AG09319 (cell line): Measurements from ENCODE around the gene NFKBIZ.
"Not testable (repeated sequence)": the region's sequence is repeated elsewhere in the genome, so short reads cannot be mapped to it uniquely, and the experiment has no call there.

Experiments used
- DNase-seq: peaks from one replicate; pipeline ENCODE4 v3.0.0-alpha.2; 2010; ENCODE audit warnings: low read depth; ENCODE audit errors: extremely low read depth
- CTCF ChIP-seq: IDR thresholded peaks from 2 replicates; pipeline ENCODE4 v1.5.1; 2011; ENCODE audit warnings: low read depth, mild to moderate bottlenecking, inconsistent platforms, low read length, moderate library complexity

The NFKBIZ gene

DNA sequence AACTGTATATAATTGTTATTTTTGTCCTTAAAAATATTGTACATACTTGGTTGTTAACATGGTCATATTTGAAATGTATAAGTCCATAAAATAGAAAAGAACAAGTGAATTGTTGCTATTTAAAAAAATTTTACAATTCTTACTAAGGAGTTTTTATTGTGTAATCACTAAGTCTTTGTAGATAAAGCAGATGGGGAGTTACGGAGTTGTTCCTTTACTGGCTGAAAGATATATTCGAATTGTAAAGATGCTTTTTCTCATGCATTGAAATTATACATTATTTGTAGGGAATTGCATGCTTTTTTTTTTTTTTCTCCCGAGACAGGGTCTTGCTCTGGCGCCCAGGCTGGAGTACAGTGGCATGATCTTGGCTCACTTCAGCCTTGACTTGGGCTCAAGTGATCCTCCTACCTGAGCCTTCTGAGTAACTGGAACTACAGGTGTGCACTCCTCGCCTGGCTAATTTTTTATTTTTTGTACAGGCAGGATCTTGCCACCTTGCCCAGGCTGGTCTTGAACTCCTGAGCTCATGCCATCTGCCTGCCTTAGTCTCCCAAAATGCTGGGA lies 10.7 kb downstream of the NFKBIZ start:
- DNase-seq = no peak
- TF ChIP-seq CTCF = no peak

- TF ChIP-seq CTCF = no peak
- no peak for DNase-seq
These were observed 12.0 kb downstream of the NFKBIZ start for GRCh38 chr3:101861212-101861788.

- no peak for TF ChIP-seq CTCF
- no peak for DNase-seq
These were observed 12.6 kb downstream of the NFKBIZ start for GRCh38 chr3:101861789-101862415.

DNA sequence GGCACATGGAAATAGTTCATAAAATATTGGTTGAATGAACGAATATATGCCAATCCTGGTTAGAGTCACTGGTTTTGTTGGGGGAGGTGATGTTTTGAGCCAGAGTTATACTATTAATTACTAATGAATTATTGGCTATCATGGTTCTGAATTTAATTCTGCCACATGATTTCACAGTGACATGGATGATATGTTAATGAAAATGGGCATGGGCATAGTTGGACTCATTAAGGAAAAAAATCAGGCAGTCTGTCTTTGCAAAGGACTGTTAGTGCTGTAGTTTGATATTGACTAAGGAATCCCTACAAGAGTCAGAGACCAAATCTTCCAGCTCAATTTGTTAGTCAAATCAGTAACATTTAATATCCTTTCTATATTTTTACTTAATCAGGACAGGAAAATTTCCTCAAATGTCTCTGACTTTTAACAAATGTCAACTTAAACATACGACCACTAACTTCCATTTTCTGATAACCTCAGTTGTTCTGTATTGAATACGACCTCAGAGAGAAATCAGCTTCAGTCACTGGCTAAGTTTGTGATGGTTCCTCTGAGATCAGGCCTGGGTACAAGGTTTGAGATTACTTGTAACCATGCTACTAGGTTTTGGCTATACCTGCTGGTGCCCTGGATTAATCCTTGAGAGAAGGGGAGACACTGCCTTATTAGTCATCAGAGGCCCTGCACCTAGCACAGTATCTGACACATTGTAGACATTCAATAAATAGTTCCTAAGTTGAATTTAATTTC lies 13.3 kb downstream of the NFKBIZ start:
- TF ChIP-seq CTCF = no peak
- DNase-seq = no peak

DNA sequence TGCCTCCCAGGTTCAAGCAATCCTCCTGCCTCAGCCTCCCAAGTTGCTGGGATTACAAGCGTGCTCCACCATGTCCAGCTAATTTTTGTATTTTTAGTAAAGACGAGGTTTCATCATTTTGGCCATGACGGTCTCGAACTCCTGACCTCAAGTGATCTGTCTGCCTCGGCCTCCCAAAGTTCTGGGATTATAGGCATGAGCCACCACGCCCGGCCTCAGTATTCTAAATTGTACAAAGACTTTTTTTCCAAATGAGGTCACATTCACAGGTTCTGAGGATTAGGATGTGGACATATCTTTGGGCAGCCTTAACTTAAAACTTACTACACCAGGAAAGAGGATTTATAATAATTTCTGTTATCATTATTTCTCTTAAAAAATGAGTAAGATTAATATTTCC lies 15.6 kb downstream of the NFKBIZ start:
- DNase-seq = not testable (repeated sequence)

- no peak for DNase-seq
- no peak for TF ChIP-seq CTCF
These were observed 16.6 kb downstream of the NFKBIZ start for GRCh38 chr3:101865751-101866509.

DNA sequence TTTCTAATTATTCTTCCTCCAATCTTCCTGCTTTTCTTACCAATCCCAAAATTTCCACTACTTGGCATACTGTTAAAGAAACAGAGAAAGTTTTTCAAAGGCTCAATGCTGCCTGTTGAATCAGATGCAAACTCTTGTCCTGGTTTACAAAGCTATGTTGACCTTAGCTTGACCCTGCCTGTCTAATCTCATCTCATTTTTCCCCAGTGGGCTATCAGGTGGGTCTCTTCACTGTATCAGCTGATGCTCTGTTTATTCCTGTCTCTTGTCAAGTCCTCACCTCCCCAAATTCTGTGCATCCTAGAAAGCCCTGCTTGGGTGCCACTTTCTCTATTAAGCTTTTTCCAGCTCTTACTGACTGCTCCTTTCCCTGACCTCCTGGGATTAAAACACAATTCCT lies 18.2 kb downstream of the NFKBIZ start:
- DNase-seq = no peak

More for the DNA sequence above, 18.2 kb downstream of the NFKBIZ start:
- no peak for TF ChIP-seq CTCF
